ENCODE results near the gene HOTAIR.

The HOTAIR gene

DNA sequence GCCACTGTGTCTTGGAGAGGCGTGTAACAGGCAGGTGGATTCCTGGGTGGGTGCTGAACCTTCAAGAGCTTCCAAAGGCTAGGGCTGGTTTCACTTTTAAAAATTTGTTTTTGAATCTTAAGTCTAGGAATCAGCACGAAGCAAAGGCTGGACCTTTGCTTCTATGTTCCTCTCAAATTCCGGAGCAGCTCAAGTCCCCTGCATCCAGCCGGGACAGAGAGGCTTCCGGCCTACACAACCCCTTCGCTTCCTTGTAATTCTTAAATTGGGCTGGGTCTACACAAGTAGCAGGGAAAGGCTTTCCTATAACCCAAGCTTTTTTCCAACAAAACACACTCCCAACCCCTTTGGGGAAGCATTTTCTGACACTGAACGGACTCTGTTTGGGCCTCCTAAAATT is 11.7 kb downstream of the HOTAIR start:
- DNase-seq (ENCODE audit: low read depth in 4 of 4, low spot score in 1 of 4), result no peak

GRCh38 chr12:53961025-53961761 is 13.6 kb downstream of the HOTAIR start:
- DNase-seq (ENCODE audit: low read depth in 4 of 4, low spot score in 1 of 4), result no peak

DNA sequence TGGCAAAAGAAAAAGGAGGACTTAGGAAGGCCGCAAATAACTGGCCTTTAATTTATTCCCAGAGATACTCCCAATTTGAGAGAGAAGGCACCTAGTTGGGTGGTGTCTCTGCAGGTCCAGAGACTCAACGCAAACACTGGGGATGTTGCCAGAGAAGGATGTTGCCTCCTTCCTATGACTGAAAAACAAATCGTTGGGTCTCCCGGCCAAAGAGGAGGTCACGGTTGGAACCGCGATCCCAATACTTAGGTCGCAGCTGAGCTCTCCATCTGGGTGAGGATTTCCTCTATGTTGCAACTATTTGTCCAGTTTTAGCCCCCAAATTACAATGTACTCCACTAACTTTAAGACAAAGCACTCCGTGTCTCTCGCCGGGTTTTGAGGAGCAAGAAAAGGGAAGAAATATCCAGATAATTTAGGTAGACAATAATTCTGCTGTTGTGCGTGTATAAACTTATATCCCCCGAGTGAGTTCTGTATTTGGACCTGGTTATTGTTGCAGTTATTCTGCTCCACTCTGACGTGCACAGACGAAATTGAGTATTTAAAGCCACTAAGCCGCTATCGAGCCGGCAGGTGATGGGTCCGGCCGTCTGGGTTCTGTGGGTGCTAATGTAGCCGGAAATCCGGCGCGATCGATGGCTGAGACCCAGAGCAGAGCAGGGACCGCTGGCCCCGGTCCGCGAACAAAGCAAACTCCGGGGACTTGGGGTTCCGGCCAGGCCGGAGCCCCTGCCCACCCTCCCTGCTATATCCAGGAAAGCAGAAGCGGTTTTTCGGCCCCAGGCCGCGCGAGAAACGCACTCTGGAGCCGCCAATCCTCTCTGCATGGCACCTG is 14.3 kb downstream of the HOTAIR start:
- no peak for DNase-seq (ENCODE audit: low read depth in 4 of 4, low spot score in 1 of 4)

- no peak for DNase-seq (ENCODE audit: low read depth in 4 of 4, low spot score in 1 of 4)
Observed at GRCh38 chr12:53959314-53959713, 15.4 kb downstream of the HOTAIR start.

- DNase-seq (ENCODE audit: low read depth in 4 of 4, low spot score in 1 of 4), result no peak
Observed at GRCh38 chr12:53958128-53958527, 16.6 kb downstream of the HOTAIR start.

DNA sequence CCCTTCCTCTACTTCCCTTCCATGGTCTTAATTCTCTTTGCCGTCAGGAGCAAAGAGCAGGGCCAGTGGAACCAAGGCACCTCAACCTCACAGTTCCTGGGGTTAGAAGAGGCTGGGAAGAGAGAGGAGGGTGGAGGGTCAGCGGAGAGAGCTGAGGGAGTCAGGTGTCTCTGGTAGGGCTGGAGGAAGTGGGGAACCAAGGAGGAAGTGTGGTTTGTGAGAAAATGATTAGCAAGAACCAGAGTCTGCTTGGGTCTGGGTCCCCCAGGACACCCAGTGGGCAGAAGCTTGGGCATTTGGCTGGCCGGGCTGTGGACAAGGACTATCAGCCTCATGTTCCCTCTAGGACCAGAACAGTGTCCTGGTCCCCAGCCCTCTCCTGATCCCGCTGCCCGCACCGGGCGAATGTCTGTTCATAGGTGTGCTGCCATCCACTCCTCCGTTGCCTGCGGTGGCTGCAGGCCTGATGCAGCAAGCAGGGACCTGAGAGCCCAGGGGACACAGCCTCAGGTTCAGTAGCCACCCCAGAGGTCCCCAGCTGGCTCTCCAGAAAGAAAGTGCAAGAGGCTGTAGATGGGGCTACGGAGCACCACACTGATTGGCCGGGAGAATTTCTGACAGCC is 17.7 kb downstream of the HOTAIR start:
- DNase-seq (ENCODE audit: low read depth in 4 of 4, low spot score in 1 of 4), result no peak

DNA sequence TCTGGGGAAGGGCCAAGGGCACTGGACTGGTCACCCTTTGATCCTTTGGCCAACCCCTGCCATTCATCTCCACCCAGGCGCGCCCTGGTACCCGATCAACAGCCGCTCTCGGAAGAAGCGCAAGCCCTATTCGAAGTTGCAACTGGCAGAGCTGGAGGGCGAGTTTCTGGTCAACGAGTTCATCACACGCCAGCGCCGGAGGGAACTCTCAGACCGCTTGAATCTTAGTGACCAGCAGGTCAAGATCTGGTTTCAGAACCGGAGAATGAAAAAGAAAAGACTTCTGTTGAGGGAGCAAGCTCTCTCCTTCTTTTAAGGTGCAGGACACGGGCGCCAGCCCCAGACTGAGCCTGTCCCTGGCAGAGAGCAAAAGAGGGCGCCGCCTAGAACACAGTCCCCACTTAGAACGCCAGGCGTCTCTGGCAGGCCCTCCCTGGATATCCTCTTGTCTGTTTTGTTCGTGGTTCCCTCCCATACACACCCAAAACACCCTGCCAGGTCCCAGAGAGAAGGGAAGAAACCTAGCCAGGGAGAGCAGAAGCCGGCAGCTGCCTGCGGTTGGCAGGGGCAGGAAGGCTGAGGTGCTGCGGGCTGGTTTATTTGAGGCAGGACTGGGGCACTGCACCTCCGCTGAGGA is 18.4 kb downstream of the HOTAIR start:
- no peak for DNase-seq (ENCODE audit: low read depth in 4 of 4, low spot score in 1 of 4)

- no peak for DNase-seq (ENCODE audit: low read depth in 4 of 4, low spot score in 1 of 4)
Observed at GRCh38 chr12:53955776-53956250, 18.9 kb downstream of the HOTAIR start.

DNA sequence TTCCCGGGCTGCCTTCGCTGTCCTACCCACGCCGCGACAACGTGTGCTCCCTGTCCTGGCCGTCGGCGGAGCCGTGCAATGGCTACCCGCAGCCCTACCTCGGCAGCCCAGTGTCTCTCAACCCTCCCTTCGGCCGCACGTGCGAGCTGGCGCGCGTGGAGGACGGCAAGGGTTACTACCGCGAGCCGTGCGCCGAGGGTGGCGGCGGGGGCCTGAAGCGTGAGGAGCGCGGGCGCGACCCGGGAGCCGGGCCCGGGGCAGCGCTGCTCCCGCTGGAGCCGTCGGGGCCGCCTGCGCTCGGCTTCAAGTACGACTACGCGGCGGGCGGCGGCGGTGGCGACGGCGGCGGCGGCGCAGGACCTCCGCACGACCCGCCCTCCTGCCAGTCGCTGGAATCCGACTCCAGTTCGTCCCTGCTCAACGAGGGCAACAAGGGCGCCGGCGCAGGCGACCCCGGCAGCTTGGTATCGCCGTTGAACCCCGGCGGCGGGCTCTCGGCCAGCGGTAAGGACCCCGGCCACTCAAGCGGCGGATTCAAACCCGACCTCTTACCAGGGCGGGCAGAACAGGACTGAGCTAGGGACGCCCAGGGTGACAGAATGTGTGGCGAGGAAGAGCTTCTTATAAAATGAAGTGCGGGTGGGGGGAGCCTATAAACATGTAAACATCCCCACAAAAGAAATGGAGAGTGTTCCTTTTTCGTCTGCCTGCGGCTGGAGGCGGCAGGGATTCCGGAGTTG is 19.5 kb downstream of the HOTAIR start:
- no peak for DNase-seq (ENCODE audit: low read depth in 4 of 4, low spot score in 1 of 4)

GRCh38 chr12:53954694-53955035 is 20.1 kb downstream of the HOTAIR start, which contains the start of gene HOXC12:
Gene HOXC12, plus strand, starts transcription at chr12:53954903. Its CDS starts 27 bp downstream, at chr12:53954930.
- no peak for DNase-seq (ENCODE audit: low read depth in 4 of 4, low spot score in 1 of 4)

DNA sequence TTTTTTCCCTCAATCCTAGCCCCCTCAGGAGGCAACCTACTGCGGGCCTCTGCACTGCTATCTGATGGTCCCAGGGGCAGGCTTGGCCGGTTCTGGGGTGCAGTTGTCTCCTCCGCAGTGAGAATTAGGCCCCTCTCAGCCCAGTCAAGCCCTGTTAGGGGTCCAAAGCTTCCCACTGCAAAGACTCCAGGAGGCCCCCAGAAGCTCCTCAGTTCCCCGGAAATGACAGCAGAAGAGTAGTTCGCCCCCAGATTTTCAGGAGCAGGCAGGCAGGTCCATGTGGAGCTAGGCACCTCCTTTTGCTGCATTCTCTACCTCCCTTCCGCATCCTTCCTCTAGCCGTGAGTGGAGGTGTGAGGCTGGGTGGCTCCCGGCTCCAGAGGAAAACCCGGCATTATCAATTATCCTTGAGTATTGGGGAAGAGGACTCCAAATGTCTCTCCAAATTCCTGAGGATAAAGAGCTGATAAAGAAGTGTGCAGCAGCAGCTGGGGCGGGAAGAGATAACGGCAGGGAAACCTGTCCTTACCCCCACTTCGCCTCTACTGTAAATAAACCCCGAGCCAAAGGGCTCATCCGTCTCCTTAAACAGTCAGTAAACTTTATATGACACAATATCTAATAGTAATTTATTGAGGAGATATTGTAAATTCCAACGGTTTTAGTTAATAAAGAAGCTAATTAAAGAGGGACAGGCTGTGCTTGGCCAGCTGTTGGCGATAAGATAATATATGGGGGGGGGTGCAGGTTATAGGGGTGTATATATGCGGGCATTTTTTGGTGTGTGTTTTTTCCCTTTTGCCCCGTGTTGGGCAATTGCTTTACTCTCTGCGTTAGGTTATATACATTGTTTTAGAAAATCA is 20.7 kb downstream of the HOTAIR start:
- no peak for DNase-seq (ENCODE audit: low read depth in 4 of 4, low spot score in 1 of 4)

- no peak for DNase-seq (ENCODE audit: low read depth in 4 of 4, low spot score in 1 of 4)
Observed at GRCh38 chr12:53952871-53953734, 21.7 kb downstream of the HOTAIR start.

GRCh38 chr12:53952335-53952694 is 22.4 kb downstream of the HOTAIR start:
- DNase-seq (ENCODE audit: low read depth in 4 of 4, low spot score in 1 of 4), result no peak

DNA sequence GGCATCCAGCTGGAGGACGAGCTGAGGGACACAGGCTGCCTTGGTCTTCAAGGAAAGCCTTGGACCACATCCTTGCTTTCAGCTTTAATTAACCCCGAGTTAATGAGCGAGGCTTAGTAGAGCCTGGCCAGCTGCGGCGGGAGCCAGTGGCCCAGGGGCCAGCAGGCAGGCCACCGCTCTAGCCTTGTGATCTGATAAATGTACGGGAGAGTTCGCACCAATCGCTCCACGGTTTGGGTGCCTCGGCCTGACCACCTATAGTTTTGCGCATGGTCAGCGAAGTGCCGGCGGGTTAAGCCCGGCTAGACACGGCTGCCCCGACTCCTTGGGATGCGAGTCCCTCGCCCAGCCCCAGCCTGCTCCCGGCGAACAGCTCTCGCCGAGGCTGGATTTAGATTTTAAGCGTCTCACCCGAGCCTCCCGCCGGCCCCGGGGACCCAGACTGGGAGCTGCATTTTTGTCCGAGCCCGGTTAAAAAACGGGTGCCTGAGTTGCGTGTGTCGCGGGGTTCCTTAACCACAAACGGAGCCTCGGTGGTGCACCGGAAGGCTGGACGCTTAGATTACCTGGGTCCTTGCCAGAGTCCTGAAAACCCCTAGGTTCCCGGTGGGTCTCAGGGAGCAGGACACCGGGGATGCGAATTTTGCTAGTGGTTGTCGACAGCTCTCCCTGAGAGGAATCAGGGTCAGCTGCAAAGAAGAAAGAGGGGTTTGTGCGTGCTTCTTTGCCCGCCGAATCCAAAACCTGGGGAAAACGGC is 23.0 kb downstream of the HOTAIR start:
- DNase-seq (ENCODE audit: low read depth in 4 of 4, low spot score in 1 of 4), result no peak

DNA sequence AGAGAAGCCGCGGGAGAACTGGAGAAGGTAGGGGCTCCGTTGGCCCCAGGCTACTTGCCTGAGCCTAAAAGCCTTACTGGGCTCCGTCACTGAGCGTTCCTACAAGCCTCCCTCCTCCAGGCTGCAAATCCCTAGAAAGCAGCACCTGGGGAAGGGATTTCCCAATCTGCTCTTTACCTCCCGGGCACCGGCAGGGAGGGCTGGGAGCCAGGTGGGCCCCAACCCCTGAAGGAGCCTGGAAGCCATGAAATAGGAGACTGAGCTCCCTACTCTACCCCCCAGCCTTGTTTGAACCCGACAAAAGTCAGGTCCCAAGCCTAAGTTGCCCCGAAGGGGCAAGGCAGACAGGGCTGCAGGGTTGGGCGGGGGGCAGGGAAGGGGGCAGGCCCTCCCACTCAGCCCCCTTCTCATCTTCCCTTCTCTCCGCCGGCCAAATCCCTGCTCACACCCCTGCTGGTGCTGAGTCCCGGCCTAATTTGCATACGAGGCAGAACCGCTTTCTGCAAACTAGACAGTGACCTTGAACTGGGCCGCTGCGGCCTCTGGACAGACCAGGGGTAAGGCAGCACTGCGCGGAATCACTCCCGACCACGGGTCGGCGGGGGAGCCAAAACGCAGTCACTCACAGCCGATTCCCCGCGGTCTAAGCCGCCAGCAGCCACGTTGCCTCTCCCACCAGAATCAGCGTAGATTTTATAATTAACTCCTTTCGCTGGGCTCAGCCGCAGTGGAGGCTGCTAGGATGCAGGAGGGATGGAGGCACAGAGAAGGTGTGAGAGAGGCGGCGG is 23.8 kb downstream of the HOTAIR start:
- DNase-seq (ENCODE audit: low read depth in 4 of 4, low spot score in 1 of 4), result no peak

DNA sequence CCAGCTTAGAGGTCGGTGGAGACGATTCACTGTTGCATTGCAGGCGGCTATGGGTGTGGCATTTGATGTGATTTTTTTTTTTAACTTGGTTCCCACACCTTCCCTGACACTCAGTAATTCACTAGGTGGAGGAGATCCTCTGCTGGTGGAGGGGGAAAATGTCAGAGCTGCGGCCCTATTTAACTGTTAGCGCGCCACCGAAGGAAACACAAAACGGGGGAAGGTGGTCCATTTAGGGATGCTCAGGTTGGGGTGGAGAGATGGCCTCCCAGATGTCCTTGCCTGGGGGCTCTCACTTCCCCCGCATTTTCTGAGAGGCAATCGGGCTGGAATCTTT is 24.3 kb downstream of the HOTAIR start:
- DNase-seq (ENCODE audit: low read depth in 4 of 4, low spot score in 1 of 4), result no peak

GRCh38 chr12:53949631-53950436 is 24.9 kb downstream of the HOTAIR start:
- no peak for DNase-seq (ENCODE audit: low read depth in 4 of 4, low spot score in 1 of 4)

All from stimulated activated CD4-positive, alpha-beta T cell treated with anti-CD3 and anti-CD28 coated beads, Interleukin-1b, Interleukin-23, amount 100 ng/mL, for 24 hours (primary cell).